GM12878 (cell line): Measurements from ENCODE around the gene SNU13. TPM values are rescaled to one million over a fixed set of nuclear protein-coding genes. Genes with fewer than 3 reads are reported as not detected.
A peak's percentile ranks its signal among the peaks of the same experiment; 100 is the strongest.

Source experiments
- ATAC-seq: fragments of 200-7000 bp; cut with Tn5 transposase; 3 replicates; pipeline ENCODE4 v1.9.1; 2020; ENCODE audit warnings: mild to moderate bottlenecking, moderate library complexity
- BruUV-seq: library from RNA; stranded (reverse); fragments of 400-500 nt; replicated peaks from 2 replicates; lab custom pipeline; 2021; lab: Mats Ljungman, UMichigan
- CTCF ChIA-PET: fragments of 300-600 bp; sonication (Branson Sonifier 250); formaldehyde crosslinking; extraction: SDS; loops from one replicate; lab custom pipeline; 2021; ENCODE audit warnings: inconsistent platforms; lab: Yijun Ruan, JAX
- POLR2A ChIA-PET: fragments of 350-600 bp; formaldehyde crosslinking; extraction: SDS; loops from one replicate; lab custom pipeline; 2021; ENCODE audit warnings: inconsistent platforms; lab: Charles Lee
- RAD21 ChIA-PET: fragments of 300-600 bp; sonication (Branson Sonifier 250); formaldehyde crosslinking; loops from one replicate; lab custom pipeline; 2023; ENCODE audit warnings: antibody characterized with exemption; ENCODE audit not compliant: unreplicated experiment; lab: Charles Lee
- SMC1A ChIA-PET: fragments of 300-600 bp; sonication (Branson Sonifier 250); formaldehyde crosslinking; loops from one replicate; lab custom pipeline; 2023; ENCODE audit not compliant: unreplicated experiment, uncharacterized antibody; lab: Charles Lee
- DNase-seq: peaks from one replicate; pipeline ENCODE4 v3.0.0-alpha.2; 2011; ENCODE audit warnings: low read depth, low spot score
- FAIRE-seq: peaks from 3 replicates; lab custom pipeline; 2011; peaks lifted over from hg19 to GRCh38; lab: Jason Lieb, UNC
- H2AFZ ChIP-seq: 2 replicates; pipeline ENCODE4 v1.6.0; 2011; ENCODE audit warnings: low read depth, low read length, control low read depth; ENCODE audit not compliant: control insufficient read depth
- H3K27ac ChIP-seq: 2 replicates; pipeline ENCODE4 v1.5.1; 2011; ENCODE audit warnings: control low read depth; ENCODE audit not compliant: control insufficient read depth, insufficient read depth
- H3K27me3 ChIP-seq, 2 experiments: replicated peaks in 1 of 2; 2 replicates each; pipeline versions ENCODE4 v1.6.0 to v1.6.1; 2011; ENCODE audit warnings: low read length in 1 of 2; ENCODE audit not compliant: control insufficient read depth in 2 of 2, insufficient read depth in 2 of 2
- H3K36me3 ChIP-seq, 2 experiments: 2 replicates each; pipeline ENCODE4 v1.5.1; 2011; ENCODE audit warnings: low read length in 1 of 2; ENCODE audit not compliant: control insufficient read depth in 2 of 2, insufficient read depth in 2 of 2
- H3K4me1 ChIP-seq: 2 replicates; pipeline ENCODE4 v1.6.1; 2011; ENCODE audit warnings: mild to moderate bottlenecking, low read length, moderate library complexity, mixed read lengths; ENCODE audit not compliant: control insufficient read depth, insufficient read depth
- H3K4me2 ChIP-seq: 2 replicates; pipeline ENCODE4 v1.6.0; 2011; ENCODE audit warnings: control low read depth; ENCODE audit not compliant: control insufficient read depth, insufficient read depth
- H3K4me3 ChIP-seq: fragments of 200-600 bp; sonication (generic); 2 replicates; pipeline ENCODE4 v1.5.1; 2016
- H3K79me2 ChIP-seq: 2 replicates; pipeline ENCODE4 v1.6.0; 2011; ENCODE audit warnings: low read length; ENCODE audit not compliant: control insufficient read depth, insufficient read depth
- H3K9ac ChIP-seq: 2 replicates; pipeline ENCODE4 v1.8.0; 2011; ENCODE audit warnings: low read length, control low read depth, mixed read lengths; ENCODE audit not compliant: control insufficient read depth, insufficient read depth
- H3K9me3 ChIP-seq: replicated peaks from 3 replicates; pipeline ENCODE4 v1.5.1; 2011; ENCODE audit warnings: mild to moderate bottlenecking, low read length; ENCODE audit not compliant: control insufficient read depth, insufficient read depth
- H4K20me1 ChIP-seq: 2 replicates; pipeline ENCODE4 v1.6.0; 2011; ENCODE audit not compliant: control insufficient read depth, insufficient read depth
- BHLHE40 ChIP-seq, 2 experiments: fragments of 450-650 bp in 1 of 2; IDR thresholded peaks; 2 replicates each; pipeline ENCODE4 v1.6.1; 2011 to 2017; ENCODE audit warnings: low read depth in 2 of 2, borderline replicate concordance in 1 of 2, improper control_type of control experiment in 1 of 2, low read length in 1 of 2, mild to moderate bottlenecking in 1 of 2
- E2F4 ChIP-seq: IDR thresholded peaks from 2 replicates; pipeline ENCODE4 v1.6.1; 2012; ENCODE audit warnings: low read depth, low read length, improper control_type of control experiment
- GABPA ChIP-seq: IDR thresholded peaks from 2 replicates; pipeline ENCODE4 v1.6.1; 2014; ENCODE audit warnings: antibody characterized with exemption, low read depth, mild to moderate bottlenecking, inconsistent platforms
- MXI1 ChIP-seq: fragments of 150-350 bp; IDR thresholded peaks from 2 replicates; pipeline ENCODE4 v1.6.1; 2011; ENCODE audit warnings: low read depth, mild to moderate bottlenecking, inconsistent platforms, low read length, improper control_type of control experiment
- MYC ChIP-seq: IDR thresholded peaks from 2 replicates; pipeline ENCODE4 v1.6.1; 2011; ENCODE audit warnings: mild to moderate bottlenecking, low read length, moderate library complexity, inconsistent platforms; ENCODE audit not compliant: insufficient read depth, insufficient replicate concordance, insufficient read length, severe bottlenecking
- WGBS: methylation state at CpG from one replicate; pipeline ENCODE4 v1.1.6; 2016; ENCODE audit warnings: low lambda C conversion rate; ENCODE audit not compliant: insufficient replicate concordance, insufficient coverage; ENCODE audit errors: missing lambda C conversion rate; 5-methylcytosine and 5-hydroxymethylcytosine counted together
- in situ Hi-C: fragments of 300-500 bp; cut with MboI; formaldehyde crosslinking; loops from 9 replicates; pipeline ENCODE4 v1.14.3; 2018; ENCODE audit warnings: mixed read lengths
- intact Hi-C: fragments of 100-400 bp; cut with micrococcal nuclease; formaldehyde crosslinking; loops from one replicate; pipeline ENCODE4 v1.14.2; 2022; ENCODE audit not compliant: unreplicated experiment
- polyA plus RNA-seq, 11 experiments: library from polyadenylated mRNA; depleted of rRNA in 4 of 11; unstranded in 6 of 11; stranded (reverse) in 5 of 11; fragments of >200 nt; fragmentation: Nextera tagmentation in 4 of 11; fragmentation: Illumina TruSeq in 1 of 11; extraction: Ambion mirVana in 4 of 11; extraction: Trizol in 1 of 11; gene quantifications; 1 replicate in 1 of 11; 2 replicates in 10 of 11; pipeline versions ENCODE4 v1.2.1 to v1.2.3, GENCODE V29; 2011 to 2016; ENCODE audit warnings: inconsistent platforms in 2 of 11, missing spikeins in 2 of 11, low read depth in 1 of 11
- total RNA-seq, 4 experiments: library from RNA; depleted of rRNA in 3 of 4; stranded (reverse); fragments of >200 nt in 3 of 4; fragmentation: Illumina TruSeq in 1 of 4; extraction: Trizol in 1 of 4; gene quantifications; 2 replicates each; pipeline versions ENCODE4 v1.2.1 to v1.2.3, GENCODE V29; 2013 to 2021
- TF ChIP-seq, protein P1 (sequence below): IDR thresholded peaks from 2 replicates; pipeline ENCODE4 v1.6.1; 2011; ENCODE audit warnings: borderline replicate concordance, low read depth, mild to moderate bottlenecking, moderate library complexity, mixed read lengths, low read length; ENCODE audit not compliant: insufficient read depth; ENCODE audit errors: extremely low read length
- TF ChIP-seq, protein P2 (sequence below): fragments of 450-650 bp; conservative IDR thresholded peaks from 2 replicates; pipeline ENCODE4 v1.6.1; 2017; ENCODE audit warnings: mild to moderate bottlenecking, moderate library complexity

The SNU13 gene
- total and polyA plus RNA-seq, 10 of the 15 experiments (the other 5 are each of a cell fraction or from before 2014, with no cell fraction given), result 157 to 870 (median 256) TPM

- Histone ChIP-seq H3K9ac (peak overlapping the region; percentile 90), H3K27me3 (no peaks in the 10 kb centered on the region), H2AFZ (no peak overlapping the region; the same call in 1 of the 2 replicates), H3K4me1 (peaks cover 3% of the 10 kb centered on the region; the same call in 1 of the 2 replicates), H3K4me2 (peak overlapping the region; percentile 89), H3K36me3 (no peaks in the 10 kb centered on the region), H3K4me3 (peak overlapping the region; percentile 87), H4K20me1 (no peaks in the 10 kb centered on the region; the same call in 1 of the 2 replicates), H3K9me3 (no peaks in the 10 kb centered on the region), H3K27ac (peak overlapping the region; percentile 98), H3K79me2 (peaks cover 61% of the 10 kb centered on the region)
- no peak for DNase-seq
- ChIA-PET POLR2A (interaction anchor here (0.5 to 2.9 kb wide), 9 partner anchors 10 to 399 kb away, joined by 3 to 15 read pairs (median 4); partner anchors contain the start of genes CCDC134, DESI1, MEI1 and POLR3H), SMC1A (interaction anchor here (0.8 to 3.5 kb wide), 4 partner anchors 10 to 259 kb away, joined by 3 to 20 read pairs (median 4); partner anchors contain the start of genes CENPM and MEI1), CTCF (interaction anchor here (1.7 to 2.8 kb wide), 4 partner anchors 9 to 59 kb away, joined by 5 to 21 read pairs (median 11); partner anchors contain the start of gene MEI1), RAD21 (interaction anchor here (1.1 to 2.0 kb wide), 7 partner anchors 9 to 238 kb away, joined by 3 to 5 read pairs (median 4); partner anchors contain the start of genes CCDC134, DESI1 and XRCC6)
- TF ChIP-seq E2F4 (0 out of 2 replicates have a peak, but pooled peaks have one; percentile 49), MXI1 (peak; percentile 71), GABPA (no peak), MYC (peak; percentile 3), BHLHE40 (IDR thresholded peaks at IDR 0.05; ENCODE audit: borderline replicate concordance in 1 of 2, low read depth in 2 of 2, low read length in 1 of 2) (peak in 1 of 2 experiments; percentile 21; a peak in 1 of 4 replicates)
- TF ChIP-seq, protein P1, sequence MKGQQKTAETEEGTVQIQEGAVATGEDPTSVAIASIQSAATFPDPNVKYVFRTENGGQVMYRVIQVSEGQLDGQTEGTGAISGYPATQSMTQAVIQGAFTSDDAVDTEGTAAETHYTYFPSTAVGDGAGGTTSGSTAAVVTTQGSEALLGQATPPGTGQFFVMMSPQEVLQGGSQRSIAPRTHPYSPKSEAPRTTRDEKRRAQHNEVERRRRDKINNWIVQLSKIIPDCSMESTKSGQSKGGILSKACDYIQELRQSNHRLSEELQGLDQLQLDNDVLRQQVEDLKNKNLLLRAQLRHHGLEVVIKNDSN, result no peak
- TF ChIP-seq, protein P2, sequence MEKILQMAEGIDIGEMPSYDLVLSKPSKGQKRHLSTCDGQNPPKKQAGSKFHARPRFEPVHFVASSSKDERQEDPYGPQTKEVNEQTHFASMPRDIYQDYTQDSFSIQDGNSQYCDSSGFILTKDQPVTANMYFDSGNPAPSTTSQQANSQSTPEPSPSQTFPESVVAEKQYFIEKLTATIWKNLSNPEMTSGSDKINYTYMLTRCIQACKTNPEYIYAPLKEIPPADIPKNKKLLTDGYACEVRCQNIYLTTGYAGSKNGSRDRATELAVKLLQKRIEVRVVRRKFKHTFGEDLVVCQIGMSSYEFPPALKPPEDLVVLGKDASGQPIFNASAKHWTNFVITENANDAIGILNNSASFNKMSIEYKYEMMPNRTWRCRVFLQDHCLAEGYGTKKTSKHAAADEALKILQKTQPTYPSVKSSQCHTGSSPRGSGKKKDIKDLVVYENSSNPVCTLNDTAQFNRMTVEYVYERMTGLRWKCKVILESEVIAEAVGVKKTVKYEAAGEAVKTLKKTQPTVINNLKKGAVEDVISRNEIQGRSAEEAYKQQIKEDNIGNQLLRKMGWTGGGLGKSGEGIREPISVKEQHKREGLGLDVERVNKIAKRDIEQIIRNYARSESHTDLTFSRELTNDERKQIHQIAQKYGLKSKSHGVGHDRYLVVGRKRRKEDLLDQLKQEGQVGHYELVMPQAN, result 0 out of 2 replicates have a peak, but pooled peaks have one; percentile 8
- under 1% methylated on average over 20 of the region's 20 CpGs for WGBS
- ATAC-seq, result peak; percentile 52
- in situ Hi-C loops, result no loop called here
- no peak for FAIRE-seq
- TSS peak; percentile 74 for BruUV-seq
- intact Hi-C loops, result no loop called here
These were observed 734 bp downstream of the SNU13 start for GRCh38 chr22:41687901-41688364.
